SJSA1 (cell line): ENCODE results near the gene UNK. TPM values are rescaled to one million over a fixed set of nuclear protein-coding genes. Genes with fewer than 3 reads are reported as not detected.
A peak's percentile ranks its signal among the peaks of the same experiment; 100 is the strongest.
"Not testable (repeated sequence)": the region's sequence is repeated elsewhere in the genome, so short reads cannot be mapped to it uniquely, and the experiment has no call there.

Source experiments
- DNase-seq, 2 experiments: peaks; one replicate each; pipeline ENCODE4 v3.0.0-alpha.2; 2015 to 2020; ENCODE audit warnings: low spot score in 2 of 2, low read depth in 1 of 2
- H3K27ac ChIP-seq: fragments of 250-450 bp; sonication (Bioruptor Pico); 2 replicates; pipeline ENCODE4 v1.5.1; 2020; ENCODE audit warnings: mild to moderate bottlenecking, moderate library complexity
- H3K27me3 ChIP-seq: fragments of 250-450 bp; sonication (Bioruptor Pico); replicated peaks from 2 replicates; pipeline ENCODE4 v1.5.1; 2020; ENCODE audit warnings: mild to moderate bottlenecking, moderate library complexity
- H3K36me3 ChIP-seq: fragments of 250-450 bp; sonication (Bioruptor Pico); 2 replicates; pipeline ENCODE4 v1.5.1; 2020; ENCODE audit warnings: mild to moderate bottlenecking
- H3K4me1 ChIP-seq: fragments of 250-450 bp; sonication (Bioruptor Pico); replicated peaks from 2 replicates; pipeline ENCODE4 v1.6.1; 2021; ENCODE audit warnings: mild to moderate bottlenecking
- H3K4me3 ChIP-seq: fragments of 250-450 bp; sonication (Bioruptor Pico); 2 replicates; pipeline ENCODE4 v1.5.1; 2020; ENCODE audit warnings: mild to moderate bottlenecking
- H3K9me3 ChIP-seq: fragments of 250-450 bp; sonication (Bioruptor Pico); replicated peaks from 2 replicates; pipeline ENCODE4 v1.5.1; 2020; ENCODE audit warnings: mild to moderate bottlenecking
- total RNA-seq: library from RNA; depleted of rRNA; stranded (reverse); fragments of >200 nt; shearing (Covaris generic); gene quantifications from 2 replicates; pipeline ENCODE4 v1.2.3, GENCODE V29; 2014

Gene UNK
- total RNA-seq, 1 experiment from 2014 or later, result 42.8 TPM

- no peak overlapping the region for H3K4me3 ChIP-seq
- peaks cover 14% of the 10 kb centered on the region for H3K4me1 ChIP-seq
- H3K27me3 ChIP-seq, result no peaks in the 10 kb centered on the region
- H3K9me3 ChIP-seq, result no peaks in the 10 kb centered on the region
- DNase-seq, result no peak
- H3K27ac ChIP-seq, result no peak overlapping the region
- no peaks in the 10 kb centered on the region for H3K36me3 ChIP-seq
Measured at GRCh38 chr17:75861927-75862317, 77.3 kb downstream of the UNK start.

GRCh38 chr17:75864448-75864871, 79.9 kb downstream of the UNK start:
- peak overlapping the region; percentile 10; the same call in 1 of the 2 replicates for H3K27ac ChIP-seq
- peaks cover 23% of the 10 kb centered on the region for H3K4me1 ChIP-seq

DNA sequence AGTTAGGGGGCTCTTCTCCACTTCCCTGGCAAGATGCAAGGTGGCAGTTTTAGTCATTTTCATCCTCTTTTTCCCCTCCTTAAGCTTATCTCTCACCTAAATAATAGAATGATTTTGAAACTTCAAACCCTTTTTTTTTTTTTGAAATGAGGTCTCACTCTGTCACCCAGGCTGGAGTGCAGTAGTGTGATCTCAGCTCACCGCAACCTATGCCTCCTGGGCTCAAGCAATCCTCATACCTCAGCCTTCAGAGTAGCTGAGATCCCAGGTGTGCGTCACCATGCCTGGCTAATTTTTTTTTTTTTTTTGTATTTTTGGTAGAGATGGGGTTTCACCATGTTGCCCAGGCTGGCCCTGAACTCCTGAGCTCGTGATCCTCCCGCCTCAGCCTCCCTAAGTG, 80.3 kb downstream of the UNK start:
- H3K9me3 ChIP-seq, H3K4me3 ChIP-seq, H3K27me3 ChIP-seq, H3K27ac ChIP-seq, DNase-seq, H3K36me3 ChIP-seq: not testable (repeated sequence)
- H3K4me1 ChIP-seq, result peaks cover 28% of the 10 kb centered on the region

More at GRCh38 chr17:75864448-75864871, 79.9 kb downstream of the UNK start:
- Histone ChIP-seq H3K27me3 (no peaks in the 10 kb centered on the region), H3K36me3 (no peaks in the 10 kb centered on the region), H3K4me3 (no peak overlapping the region), H3K9me3 (no peaks in the 10 kb centered on the region)
- DNase-seq, result peak; percentile 78 to 86

- H3K27me3 ChIP-seq, H3K9me3 ChIP-seq, H3K27ac ChIP-seq, H3K36me3 ChIP-seq, H3K4me3 ChIP-seq, DNase-seq: not testable (repeated sequence)
- H3K4me1 ChIP-seq, result peaks cover 29% of the 10 kb centered on the region
Measured at GRCh38 chr17:75865404-75866188, 81.0 kb downstream of the UNK start.

DNA sequence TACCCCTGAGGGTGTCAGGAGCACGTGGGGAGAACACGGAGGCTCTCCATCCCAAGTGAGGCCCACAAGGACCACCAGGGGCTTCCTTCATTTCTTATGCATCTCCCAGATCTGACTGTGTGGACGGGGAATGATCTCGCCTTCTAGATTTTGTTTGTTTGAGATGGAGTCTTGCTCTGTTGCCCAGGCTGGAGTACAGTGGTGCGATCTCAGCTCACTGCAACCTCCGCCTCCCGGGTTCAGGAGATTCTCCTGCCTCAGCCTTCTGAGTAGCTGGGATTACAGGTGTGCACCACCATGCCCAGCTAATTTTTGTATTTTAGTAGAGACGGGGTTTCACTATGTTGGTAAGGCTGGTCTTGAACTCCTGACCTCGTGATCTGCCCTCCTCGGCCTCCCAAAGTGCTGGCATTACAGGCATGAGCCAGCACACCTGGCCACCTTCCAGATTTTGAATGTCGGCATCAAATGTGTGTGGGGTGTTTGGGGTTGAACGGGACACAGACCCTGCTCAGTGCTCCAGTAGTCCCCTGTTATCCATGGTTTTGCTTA, 84.2 kb downstream of the UNK start:
- DNase-seq, H3K9me3 ChIP-seq, H3K36me3 ChIP-seq, H3K4me3 ChIP-seq, H3K27me3 ChIP-seq: not testable (repeated sequence)
- H3K27ac ChIP-seq, result peak overlapping the region; percentile 54
- H3K4me1 ChIP-seq, result peaks cover 43% of the 10 kb centered on the region

DNA sequence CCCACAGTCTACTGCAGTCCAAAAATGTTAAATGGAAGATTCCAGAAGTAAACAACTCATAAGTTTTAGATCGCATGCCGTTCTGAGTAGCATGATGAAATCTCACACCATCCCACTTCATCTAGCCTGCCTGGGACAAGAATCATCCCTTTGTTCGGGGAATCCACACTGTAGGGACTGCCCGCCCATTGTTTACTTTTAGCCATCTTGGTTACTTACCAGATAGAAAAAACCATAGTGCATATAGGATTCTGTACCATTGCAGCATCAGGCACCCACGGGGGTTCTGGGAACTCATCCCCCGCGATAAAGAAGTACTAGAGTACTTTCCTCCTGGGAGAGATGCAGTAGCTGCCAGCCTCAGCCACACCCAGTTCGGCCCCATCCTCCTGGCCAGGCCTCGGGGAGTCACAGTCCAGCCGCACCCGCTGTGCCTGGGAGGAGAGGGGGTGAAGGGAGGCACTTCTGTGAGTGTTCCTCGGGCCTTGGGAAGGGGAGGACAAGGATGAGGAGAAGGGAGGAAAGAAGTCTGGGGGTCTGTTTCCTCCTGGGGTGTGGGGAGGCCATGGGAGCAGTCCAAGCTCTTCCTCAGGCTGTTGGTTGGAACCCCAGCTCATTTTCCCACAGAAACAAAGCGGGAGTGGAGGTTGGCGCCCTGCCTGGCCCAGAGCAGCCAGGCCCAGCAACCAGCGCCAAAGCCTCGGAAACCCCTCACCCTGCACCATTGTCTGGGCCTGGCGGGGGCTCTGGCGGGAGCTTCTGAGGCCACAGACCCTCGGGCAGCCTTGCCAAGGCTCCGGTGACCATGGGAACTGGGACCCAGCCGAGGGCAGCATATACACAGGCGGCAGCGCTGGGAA, 84.9 kb downstream of the UNK start:
- Histone ChIP-seq H3K27ac (peak overlapping the region; percentile 54), H3K9me3 (no peaks in the 10 kb centered on the region), H3K4me3 (no peak overlapping the region), H3K27me3 (no peaks in the 10 kb centered on the region), H3K36me3 (no peaks in the 10 kb centered on the region), H3K4me1 (peaks cover 36% of the 10 kb centered on the region)
- DNase-seq, result peak; percentile 64 to 72

DNA sequence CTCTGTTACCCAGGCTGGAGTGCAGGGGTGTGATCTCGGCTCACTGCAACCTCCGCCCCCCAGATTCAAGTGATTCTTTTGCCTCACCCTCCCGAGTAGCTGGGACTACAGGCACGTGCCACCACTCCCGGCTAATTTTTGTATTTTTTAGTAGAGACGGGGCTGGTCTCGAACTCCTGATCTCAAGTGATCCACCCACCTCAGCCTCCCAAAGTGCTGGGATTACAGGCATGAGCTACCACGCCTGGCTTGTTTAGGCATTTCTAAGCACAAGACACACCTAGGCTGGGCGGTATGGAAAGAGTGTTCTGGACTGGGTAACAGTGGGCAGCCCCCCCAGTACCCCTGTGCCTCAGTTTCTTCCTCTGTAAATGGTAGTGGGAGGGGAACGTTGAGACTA, 85.6 kb downstream of the UNK start:
- not testable (repeated sequence) for H3K27me3 ChIP-seq, H3K4me3 ChIP-seq, H3K36me3 ChIP-seq, H3K27ac ChIP-seq, H3K9me3 ChIP-seq, DNase-seq
- peaks cover 29% of the 10 kb centered on the region for H3K4me1 ChIP-seq

- Histone ChIP-seq H3K36me3 (peaks cover 10% of the 10 kb centered on the region; the same call in 1 of the 2 replicates), H3K27ac (peak overlapping the region; percentile 67), H3K4me1 (peaks cover 48% of the 10 kb centered on the region), H3K4me3 (no peak overlapping the region), H3K9me3 (no peaks in the 10 kb centered on the region), H3K27me3 (no peaks in the 10 kb centered on the region)
- peak; percentile 77 to 88 for DNase-seq
Measured at GRCh38 chr17:75872434-75873351, 88.1 kb downstream of the UNK start.

GRCh38 chr17:75873587-75874322, 89.1 kb downstream of the UNK start:
- no peak for DNase-seq
- Histone ChIP-seq H3K36me3 (peaks cover 12% of the 10 kb centered on the region; the same call in 1 of the 2 replicates), H3K27me3 (no peaks in the 10 kb centered on the region), H3K4me3 (no peak overlapping the region), H3K9me3 (0 out of 2 replicates have a peak, but pooled peaks cover 5% of the 10 kb centered on the region), H3K27ac (no peak overlapping the region), H3K4me1 (peaks cover 56% of the 10 kb centered on the region)

GRCh38 chr17:75874323-75875181, 89.9 kb downstream of the UNK start:
- H3K27ac ChIP-seq, result no peak overlapping the region
- H3K36me3 ChIP-seq, result peaks cover 12% of the 10 kb centered on the region; the same call in 1 of the 2 replicates
- H3K27me3 ChIP-seq, result no peaks in the 10 kb centered on the region
- no peak for DNase-seq
- H3K9me3 ChIP-seq, result 0 out of 2 replicates have a peak, but pooled peaks cover 5% of the 10 kb centered on the region
- H3K4me1 ChIP-seq, result peaks cover 49% of the 10 kb centered on the region
- H3K4me3 ChIP-seq, result no peak overlapping the region
